OCI-LY7 (cell line): Measurements from ENCODE around the gene YTHDF2. TPM values are rescaled to one million over a fixed set of nuclear protein-coding genes. Genes with fewer than 3 reads are reported as not detected.
"Not testable (repeated sequence)": the region's sequence is repeated elsewhere in the genome, so short reads cannot be mapped to it uniquely, and the experiment has no call there.

ENCODE experiments used
- BruUV-seq: library from RNA; stranded (reverse); fragments of 400-500 nt; replicated peaks from 2 replicates; lab custom pipeline; 2021; lab: Mats Ljungman, UMichigan
- CTCF ChIA-PET: fragments of 300-600 bp; sonication (Branson Sonifier 250); formaldehyde crosslinking; loops from one replicate; lab custom pipeline; 2022; ENCODE audit warnings: antibody characterized with exemption; ENCODE audit not compliant: unreplicated experiment; lab: Charles Lee
- POLR2A ChIA-PET: fragments of 300-600 bp; sonication (Branson Sonifier 250); formaldehyde crosslinking; loops from one replicate; lab custom pipeline; 2022; ENCODE audit warnings: antibody characterized with exemption; lab: Charles Lee
- DNase-seq: peaks from one replicate; pipeline ENCODE4 v3.0.0-alpha.2; 2015; ENCODE audit warnings: low spot score
- H2AFZ ChIP-seq: fragments of 200-600 bp; sonication (generic), shearing (Covaris generic); 2 replicates; pipeline ENCODE4 v1.6.1; 2014; ENCODE audit warnings: mild to moderate bottlenecking, antibody characterized with exemption, low read length, moderate library complexity
- H3K27ac ChIP-seq: fragments of 200-600 bp; sonication (generic); 2 replicates; pipeline ENCODE4 v1.5.1; 2014; ENCODE audit warnings: mixed run types, low read depth, mild to moderate bottlenecking, moderate library complexity, low read length, inconsistent platforms; ENCODE audit not compliant: poor library complexity, severe bottlenecking
- H3K36me3 ChIP-seq: fragments of 200-600 bp; sonication (generic); 2 replicates; pipeline ENCODE4 v1.6.1; 2014; ENCODE audit warnings: mild to moderate bottlenecking, antibody characterized with exemption, low read length, moderate library complexity, mixed read lengths; ENCODE audit not compliant: insufficient read depth
- H3K4me1 ChIP-seq: fragments of 200-600 bp; sonication (generic); 2 replicates; pipeline ENCODE4 v1.5.1; 2014; ENCODE audit warnings: mild to moderate bottlenecking, low read length; ENCODE audit not compliant: insufficient read depth, poor library complexity, severe bottlenecking
- H3K4me2 ChIP-seq: fragments of 200-600 bp; sonication (generic); 2 replicates; pipeline ENCODE4 v1.6.1; 2014; ENCODE audit warnings: mild to moderate bottlenecking, low read length
- H3K4me3 ChIP-seq: fragments of 200-600 bp; sonication (generic); 2 replicates; pipeline ENCODE4 v1.5.1; 2014; ENCODE audit warnings: mild to moderate bottlenecking, low read depth, low read length; ENCODE audit not compliant: poor library complexity, severe bottlenecking
- H3K79me2 ChIP-seq: fragments of 200-600 bp; sonication (generic); 2 replicates; pipeline ENCODE4 v1.6.1; 2016; ENCODE audit warnings: low read depth, mild to moderate bottlenecking, low read length, moderate library complexity, mixed read lengths; ENCODE audit not compliant: insufficient read depth
- H3K9me2 ChIP-seq: fragments of 200-600 bp; sonication (generic); 2 replicates; pipeline ENCODE4 v1.6.1; 2016; ENCODE audit warnings: mild to moderate bottlenecking, low read length, mixed read lengths; ENCODE audit not compliant: insufficient read depth
- H3K9me3 ChIP-seq: fragments of 200-600 bp; sonication (generic); 2 replicates; pipeline ENCODE4 v1.6.1; 2014; ENCODE audit warnings: mild to moderate bottlenecking, mixed run types, low read length, mixed read lengths
- H4K20me1 ChIP-seq: fragments of 200-600 bp; sonication (generic); 2 replicates; pipeline ENCODE4 v1.6.1; 2014; ENCODE audit warnings: mild to moderate bottlenecking, antibody characterized with exemption, low read length, moderate library complexity, mixed read lengths; ENCODE audit not compliant: insufficient read depth
- EZH2phosphoT487 ChIP-seq: fragments of 200-600 bp; sonication (generic); IDR thresholded peaks from 2 replicates; pipeline ENCODE4 v1.6.1; 2018; ENCODE audit warnings: low read depth, borderline replicate concordance, mild to moderate bottlenecking, mixed run types, antibody characterized with exemption, low read length, moderate library complexity, mixed read lengths
- intact Hi-C: fragments of 100-400 bp; cut with micrococcal nuclease; formaldehyde crosslinking; loops from one replicate; pipeline ENCODE4 v1.10.0; 2022; ENCODE audit not compliant: unreplicated experiment
- total RNA-seq, 2 experiments: library from RNA; depleted of rRNA in 1 of 2; stranded (reverse); fragments of >200 nt in 1 of 2; shearing (Covaris generic) in 1 of 2; gene quantifications; 2 replicates each; pipeline ENCODE4 v1.2.3, GENCODE V29; 2014 to 2022
- TF ChIP-seq, protein P1 (sequence below): fragments of 200-600 bp; sonication (generic); conservative IDR thresholded peaks from 2 replicates; pipeline ENCODE4 v1.5.1; 2014; ENCODE audit warnings: mild to moderate bottlenecking, antibody characterized with exemption, low read length, moderate library complexity, mixed read lengths

The YTHDF2 gene
- total RNA-seq, 2 experiments from 2014 or later = 57.9 to 83.6 TPM

DNA sequence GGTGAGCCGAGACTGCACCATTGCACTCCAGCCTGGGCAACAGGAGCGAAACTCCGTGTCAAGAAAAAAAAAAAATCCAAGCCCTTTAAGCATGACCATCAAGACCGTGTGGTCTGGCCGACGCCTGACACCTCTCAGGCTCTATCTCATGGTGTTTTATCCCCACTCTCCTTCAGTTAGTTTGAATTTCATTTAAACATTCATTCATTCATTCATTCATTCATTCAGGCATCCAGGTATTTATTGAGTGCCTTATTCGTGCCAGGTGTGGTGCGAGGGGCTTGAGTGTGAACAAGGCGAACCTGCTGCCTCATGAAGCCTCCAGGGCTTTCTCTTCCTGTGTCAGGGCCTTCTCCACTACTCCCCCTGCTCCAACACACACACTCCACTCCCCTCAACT, 52.7 kb downstream of the YTHDF2 start:
- ChIA-PET POLR2A (interaction anchor here (0.5 kb wide), 1 partner anchor 302 kb away, joined by 5 read pairs; no protein-coding TSS in a partner anchor), CTCF (no interaction called here)
- Histone ChIP-seq H4K20me1 (no peaks in the 10 kb centered on the region), H3K36me3 (no peaks in the 10 kb centered on the region), H2AFZ (no peak overlapping the region), H3K27ac (no peak overlapping the region), H3K4me2 (no peak overlapping the region), H3K79me2 (no peaks in the 10 kb centered on the region), H3K9me2 (no peaks in the 10 kb centered on the region), H3K4me1 (peaks cover 5% of the 10 kb centered on the region), H3K4me3 (no peak overlapping the region), H3K9me3 (no peaks in the 10 kb centered on the region)
- intact Hi-C loops = loop anchor here (5.0 to 10.0 kb wide), 2 partner anchors 243 to 415 kb away; no protein-coding TSS in a partner anchor
- TF ChIP-seq EZH2phosphoT487 = no peak
- TF ChIP-seq, protein P1, sequence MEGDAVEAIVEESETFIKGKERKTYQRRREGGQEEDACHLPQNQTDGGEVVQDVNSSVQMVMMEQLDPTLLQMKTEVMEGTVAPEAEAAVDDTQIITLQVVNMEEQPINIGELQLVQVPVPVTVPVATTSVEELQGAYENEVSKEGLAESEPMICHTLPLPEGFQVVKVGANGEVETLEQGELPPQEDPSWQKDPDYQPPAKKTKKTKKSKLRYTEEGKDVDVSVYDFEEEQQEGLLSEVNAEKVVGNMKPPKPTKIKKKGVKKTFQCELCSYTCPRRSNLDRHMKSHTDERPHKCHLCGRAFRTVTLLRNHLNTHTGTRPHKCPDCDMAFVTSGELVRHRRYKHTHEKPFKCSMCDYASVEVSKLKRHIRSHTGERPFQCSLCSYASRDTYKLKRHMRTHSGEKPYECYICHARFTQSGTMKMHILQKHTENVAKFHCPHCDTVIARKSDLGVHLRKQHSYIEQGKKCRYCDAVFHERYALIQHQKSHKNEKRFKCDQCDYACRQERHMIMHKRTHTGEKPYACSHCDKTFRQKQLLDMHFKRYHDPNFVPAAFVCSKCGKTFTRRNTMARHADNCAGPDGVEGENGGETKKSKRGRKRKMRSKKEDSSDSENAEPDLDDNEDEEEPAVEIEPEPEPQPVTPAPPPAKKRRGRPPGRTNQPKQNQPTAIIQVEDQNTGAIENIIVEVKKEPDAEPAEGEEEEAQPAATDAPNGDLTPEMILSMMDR = no peak
- DNase-seq = no peak
- no TSS peak for BruUV-seq

GRCh38 chr1:28789816-28790215, 53.1 kb downstream of the YTHDF2 start:
- Histone ChIP-seq H3K4me2 (no peak overlapping the region), H3K79me2 (no peaks in the 10 kb centered on the region), H2AFZ (no peak overlapping the region), H3K9me2 (no peaks in the 10 kb centered on the region), H3K27ac (no peak overlapping the region), H3K4me3 (no peak overlapping the region), H3K4me1 (peaks cover 5% of the 10 kb centered on the region), H4K20me1 (no peaks in the 10 kb centered on the region), H3K36me3 (no peaks in the 10 kb centered on the region), H3K9me3 (no peaks in the 10 kb centered on the region)
- POLR2A ChIA-PET = interaction anchor here (0.5 kb wide), 1 partner anchor 302 kb away, joined by 5 read pairs; no protein-coding TSS in a partner anchor
- intact Hi-C loops = loop anchor here (5.0 to 10.0 kb wide), 2 partner anchors 242 to 415 kb away; no protein-coding TSS in a partner anchor
- CTCF ChIA-PET = no interaction called here
- TF ChIP-seq, protein P1 = no peak
- no peak for TF ChIP-seq EZH2phosphoT487
- no TSS peak for BruUV-seq
- DNase-seq = no peak

GRCh38 chr1:28790377-28791035, 53.8 kb downstream of the YTHDF2 start:
- ChIA-PET CTCF (no interaction called here), POLR2A (no interaction called here)
- no peaks in the 10 kb centered on the region for H3K9me2 ChIP-seq
- H3K36me3 ChIP-seq = no peaks in the 10 kb centered on the region
- no peak overlapping the region for H3K4me3 ChIP-seq
- no peaks in the 10 kb centered on the region for H4K20me1 ChIP-seq
- no peaks in the 10 kb centered on the region for H3K79me2 ChIP-seq
- H3K4me1 ChIP-seq = peaks cover 4% of the 10 kb centered on the region
- no peak overlapping the region for H3K4me2 ChIP-seq
- intact Hi-C loops = no loop called here
- BruUV-seq = no TSS peak
- no peak for DNase-seq
- H2AFZ ChIP-seq = no peak overlapping the region
- no peaks in the 10 kb centered on the region for H3K9me3 ChIP-seq
- H3K27ac ChIP-seq = no peak overlapping the region
- TF ChIP-seq, protein P1 = no peak
- TF ChIP-seq EZH2phosphoT487 = no peak

- CTCF ChIA-PET, H3K4me2 ChIP-seq, H3K4me3 ChIP-seq, H3K36me3 ChIP-seq, H3K4me1 ChIP-seq, H2AFZ ChIP-seq, H3K79me2 ChIP-seq, H4K20me1 ChIP-seq, intact Hi-C loops, H3K9me3 ChIP-seq, H3K27ac ChIP-seq, H3K9me2 ChIP-seq, DNase-seq, BruUV-seq: not testable (repeated sequence)
- POLR2A ChIA-PET = interaction anchor here (0.7 kb wide), 2 partner anchors 93 to 391 kb away, joined by 3 to 5 read pairs; no protein-coding TSS in a partner anchor
These were observed 55.2 kb downstream of the YTHDF2 start for GRCh38 chr1:28791929-28792328.
